CD1c-positive myeloid dendritic cell (primary cell): ENCODE data around the gene AGTR1.
"Not testable (repeated sequence)": the region's sequence is repeated elsewhere in the genome, so short reads cannot be mapped to it uniquely, and the experiment has no call there.

Experiments used
- DNase-seq: peaks from one replicate; pipeline ENCODE4 v3.0.0-alpha.2; 2016; ENCODE audit errors: extremely low spot score

Gene AGTR1

GRCh38 chr3:148718982-148719862, 21.5 kb downstream of the AGTR1 start:
- DNase-seq: no peak

GRCh38 chr3:148720873-148721272, 23.2 kb downstream of the AGTR1 start:
- DNase-seq: no peak

GRCh38 chr3:148723631-148724030, 25.9 kb downstream of the AGTR1 start:
- DNase-seq: no peak

- peak; percentile 41 for DNase-seq
Measured at GRCh38 chr3:148727231-148727630, 29.5 kb downstream of the AGTR1 start.

- no peak for DNase-seq
Measured at GRCh38 chr3:148728753-148729152, 31.1 kb downstream of the AGTR1 start.

- no peak for DNase-seq
Measured at GRCh38 chr3:148729476-148730055, 31.9 kb downstream of the AGTR1 start.

GRCh38 chr3:148730676-148731075, 33.0 kb downstream of the AGTR1 start:
- DNase-seq: no peak

GRCh38 chr3:148735597-148735996, 37.9 kb downstream of the AGTR1 start:
- no peak for DNase-seq

GRCh38 chr3:148736086-148736485, 38.4 kb downstream of the AGTR1 start:
- DNase-seq: no peak

- DNase-seq: no peak
Measured at GRCh38 chr3:148737104-148737530, 39.4 kb downstream of the AGTR1 start.

- no peak for DNase-seq
Measured at GRCh38 chr3:148739720-148740119, 42.0 kb downstream of the AGTR1 start.

- no peak for DNase-seq
Measured at GRCh38 chr3:148740291-148740690, 42.6 kb downstream of the AGTR1 start.

- DNase-seq: no peak
Measured at GRCh38 chr3:148741219-148741618, 43.5 kb downstream of the AGTR1 start.

GRCh38 chr3:148742118-148742517, 44.4 kb downstream of the AGTR1 start:
- no peak for DNase-seq

- no peak for DNase-seq
Measured at GRCh38 chr3:148746053-148746452, 48.4 kb downstream of the AGTR1 start.

- no peak for DNase-seq
Measured at GRCh38 chr3:148748283-148748682, 50.6 kb downstream of the AGTR1 start.

- no peak for DNase-seq
Measured at GRCh38 chr3:148750296-148750695, 52.6 kb downstream of the AGTR1 start.

- no peak for DNase-seq
Measured at GRCh38 chr3:148751461-148751860, 53.8 kb downstream of the AGTR1 start.

- DNase-seq: not testable (repeated sequence)
Measured at GRCh38 chr3:148753385-148753784, 55.7 kb downstream of the AGTR1 start.

GRCh38 chr3:148755570-148755969, 57.9 kb downstream of the AGTR1 start:
- DNase-seq: no peak

GRCh38 chr3:148756311-148756710, 58.6 kb downstream of the AGTR1 start:
- no peak for DNase-seq

GRCh38 chr3:148757238-148758215, 59.8 kb downstream of the AGTR1 start:
- DNase-seq: peak; percentile 68
